Nephron (organoid): ENCODE results near the gene NDUFB6.
A peak's percentile ranks its signal among the peaks of the same experiment; 100 is the strongest.

Experiments
- H3K27ac Mint-ChIP-seq, 3 experiments: 2 replicates each; pipeline ENCODE4 v1.8.0; 2020; ENCODE audit warnings: mixed read lengths in 3 of 3, mild to moderate bottlenecking in 2 of 3, moderate library complexity in 1 of 3
- H3K27me3 Mint-ChIP-seq: 2 replicates; pipeline ENCODE4 v1.8.0; 2021; ENCODE audit warnings: low read depth, mild to moderate bottlenecking, moderate library complexity, mixed read lengths
- H3K36me3 Mint-ChIP-seq: 2 replicates; pipeline ENCODE4 v1.8.0; 2020; ENCODE audit warnings: low read depth, mixed read lengths
- H3K4me1 Mint-ChIP-seq: 2 replicates; pipeline ENCODE4 v1.8.0; 2020; ENCODE audit warnings: mixed read lengths
- H3K4me3 Mint-ChIP-seq, 3 experiments: 2 replicates each; pipeline ENCODE4 v1.8.0; 2020; ENCODE audit warnings: mild to moderate bottlenecking in 3 of 3, mixed read lengths in 3 of 3, moderate library complexity in 2 of 3
- H3K9me3 Mint-ChIP-seq: 2 replicates; pipeline ENCODE4 v1.8.0; 2020; ENCODE audit warnings: mixed read lengths
- TF ChIP-seq, protein P1 (sequence below), 3 experiments: fragments of 200-600 bp; sonication (generic); IDR thresholded peaks; one replicate each; pipeline ENCODE4 v1.5.0; 2021; ENCODE audit warnings: antibody characterized with exemption in 3 of 3; ENCODE audit not compliant: unreplicated experiment in 3 of 3

The NDUFB6 gene

DNA sequence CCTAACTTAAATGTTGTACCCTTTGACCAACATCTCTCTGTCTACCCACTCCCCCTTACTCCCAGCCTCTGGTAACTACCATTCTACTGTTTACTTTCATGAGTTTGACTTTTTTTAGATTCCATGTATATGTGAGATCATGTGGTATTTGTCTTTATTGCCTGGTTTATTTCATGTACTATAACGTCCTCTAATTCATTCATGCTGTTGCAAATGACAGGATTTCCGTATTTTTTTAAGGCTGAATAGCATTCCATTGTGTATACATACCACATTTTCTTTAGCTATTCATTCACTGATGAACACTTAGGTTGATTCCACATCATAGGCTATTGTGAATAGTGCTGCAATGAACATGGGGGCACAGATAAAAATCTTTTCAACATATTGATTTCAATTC, 11.8 kb upstream of the NDUFB6 start:
- Mint-ChIP-seq H3K9me3 (no peaks in the 10 kb centered on the region), H3K4me1 (peaks cover 20% of the 10 kb centered on the region), H3K27me3 (peaks cover 1% of the 10 kb centered on the region), H3K27ac (no peak overlapping the region), H3K4me3 (no peak overlapping the region), H3K36me3 (no peaks in the 10 kb centered on the region)
- TF ChIP-seq, protein P1, sequence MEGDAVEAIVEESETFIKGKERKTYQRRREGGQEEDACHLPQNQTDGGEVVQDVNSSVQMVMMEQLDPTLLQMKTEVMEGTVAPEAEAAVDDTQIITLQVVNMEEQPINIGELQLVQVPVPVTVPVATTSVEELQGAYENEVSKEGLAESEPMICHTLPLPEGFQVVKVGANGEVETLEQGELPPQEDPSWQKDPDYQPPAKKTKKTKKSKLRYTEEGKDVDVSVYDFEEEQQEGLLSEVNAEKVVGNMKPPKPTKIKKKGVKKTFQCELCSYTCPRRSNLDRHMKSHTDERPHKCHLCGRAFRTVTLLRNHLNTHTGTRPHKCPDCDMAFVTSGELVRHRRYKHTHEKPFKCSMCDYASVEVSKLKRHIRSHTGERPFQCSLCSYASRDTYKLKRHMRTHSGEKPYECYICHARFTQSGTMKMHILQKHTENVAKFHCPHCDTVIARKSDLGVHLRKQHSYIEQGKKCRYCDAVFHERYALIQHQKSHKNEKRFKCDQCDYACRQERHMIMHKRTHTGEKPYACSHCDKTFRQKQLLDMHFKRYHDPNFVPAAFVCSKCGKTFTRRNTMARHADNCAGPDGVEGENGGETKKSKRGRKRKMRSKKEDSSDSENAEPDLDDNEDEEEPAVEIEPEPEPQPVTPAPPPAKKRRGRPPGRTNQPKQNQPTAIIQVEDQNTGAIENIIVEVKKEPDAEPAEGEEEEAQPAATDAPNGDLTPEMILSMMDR (IDR thresholded peaks at IDR 0.05; ENCODE audit: unreplicated experiment in 3 of 3): no peak

DNA sequence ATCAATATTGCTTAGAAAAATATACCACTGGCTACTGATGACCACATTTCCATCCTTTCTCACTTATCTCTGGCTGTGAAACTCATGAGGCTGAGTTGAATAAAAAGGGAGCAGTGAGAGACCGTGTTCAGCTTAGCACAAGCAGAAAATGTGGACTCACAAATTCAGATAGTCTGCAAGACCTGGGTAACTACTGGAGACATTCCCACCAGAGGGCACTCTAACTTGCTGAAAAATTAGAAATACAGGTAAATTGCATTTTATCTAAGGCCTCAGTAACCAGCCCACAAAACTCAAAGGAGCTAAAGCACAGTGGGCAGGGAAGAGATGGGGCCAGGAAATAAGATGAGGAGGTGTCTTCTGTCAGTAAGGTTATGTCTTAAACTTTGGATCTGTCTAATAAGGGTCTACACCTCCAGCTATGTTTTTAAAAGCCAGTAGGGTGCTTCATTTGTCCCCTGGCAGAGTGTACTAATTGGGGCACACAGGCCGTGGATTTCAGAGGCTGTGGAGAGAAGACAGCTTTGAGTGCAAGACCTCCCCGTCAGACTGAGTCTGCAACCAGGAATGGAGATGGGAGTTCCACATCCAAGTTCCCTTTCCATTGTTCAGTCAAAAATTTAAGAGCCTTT, 8.7 kb upstream of the NDUFB6 start:
- TF ChIP-seq, protein P1 (IDR thresholded peaks at IDR 0.05; ENCODE audit: unreplicated experiment in 3 of 3): peak; percentile 58 to 66 (median 66)
- no peak overlapping the region for H3K4me3 Mint-ChIP-seq
- H3K9me3 Mint-ChIP-seq: no peaks in the 10 kb centered on the region

DNA sequence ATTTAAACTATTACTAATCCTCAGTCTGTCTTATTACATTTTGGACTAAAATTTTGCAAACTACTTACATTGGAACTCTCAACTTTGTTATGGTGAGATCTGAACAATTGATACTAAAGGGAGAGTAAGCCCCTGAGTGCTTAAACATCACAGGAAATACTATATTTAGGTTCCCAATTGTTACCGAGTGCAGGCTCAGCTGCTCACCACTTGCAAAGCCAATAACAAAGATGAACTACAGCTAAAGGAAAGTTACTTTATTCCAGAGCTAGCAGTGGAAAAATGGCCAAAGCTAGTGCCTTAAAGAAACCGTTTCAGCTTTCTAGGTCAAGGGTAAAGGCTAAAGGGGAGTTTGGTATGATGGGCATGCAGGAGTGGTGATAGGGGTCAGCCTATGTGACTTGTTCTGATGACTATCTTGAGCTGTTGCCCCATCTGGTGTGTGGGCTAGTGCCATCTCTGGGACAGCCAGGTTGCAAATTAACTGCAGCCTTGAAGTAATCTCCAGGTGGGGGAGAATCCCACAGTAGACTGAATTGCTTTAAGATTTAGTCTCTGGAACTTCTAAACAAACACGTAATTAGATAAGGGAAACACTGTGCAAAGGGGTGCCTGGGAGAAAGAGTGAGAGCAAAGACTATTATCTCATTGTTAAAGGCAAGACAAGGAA, 7.8 kb upstream of the NDUFB6 start:
- Mint-ChIP-seq H3K27me3 (peaks cover 9% of the 10 kb centered on the region), H3K4me1 (peaks cover 14% of the 10 kb centered on the region), H3K9me3 (no peaks in the 10 kb centered on the region), H3K4me3 (no peak overlapping the region), H3K27ac (no peak overlapping the region), H3K36me3 (no peaks in the 10 kb centered on the region)
- TF ChIP-seq, protein P1 (IDR thresholded peaks at IDR 0.05; ENCODE audit: unreplicated experiment in 3 of 3): no peak

More for the DNA sequence above, 8.7 kb upstream of the NDUFB6 start:
- H3K27me3 Mint-ChIP-seq: peaks cover 9% of the 10 kb centered on the region
- H3K4me1 Mint-ChIP-seq: peaks cover 14% of the 10 kb centered on the region
- no peaks in the 10 kb centered on the region for H3K36me3 Mint-ChIP-seq
- H3K27ac Mint-ChIP-seq: peak overlapping the region in 1 of 3 experiments; percentile 48

DNA sequence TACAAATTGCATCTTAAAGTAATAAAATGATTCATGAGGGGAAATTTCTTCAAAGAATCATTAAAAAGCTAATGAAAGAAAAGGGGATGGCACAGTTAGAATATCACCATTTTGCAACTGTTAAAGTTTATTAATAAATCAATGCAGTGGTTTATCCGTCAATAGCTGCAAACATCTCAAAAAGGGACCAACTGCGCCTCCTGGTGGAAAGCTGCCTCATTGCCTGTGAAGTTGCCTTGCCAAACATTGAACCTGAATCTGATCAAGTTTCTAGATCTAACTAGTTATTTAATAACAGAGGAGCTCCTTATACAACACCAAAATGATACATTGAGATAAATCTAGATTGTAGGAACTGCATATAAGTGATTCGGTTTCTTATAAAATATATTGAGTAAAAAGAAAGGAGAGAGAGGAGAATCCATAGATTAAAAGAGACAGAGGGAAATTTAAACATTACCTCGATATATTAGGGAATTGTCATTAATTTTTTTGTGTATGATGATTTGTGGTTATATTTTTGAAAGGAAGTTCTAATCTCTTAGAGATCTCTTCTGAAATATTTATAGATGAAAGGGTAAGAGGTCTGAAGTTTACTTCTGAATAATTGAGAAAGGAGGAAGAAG, 6.9 kb upstream of the NDUFB6 start:
- Mint-ChIP-seq H3K27ac (no peak overlapping the region), H3K9me3 (no peaks in the 10 kb centered on the region), H3K4me3 (no peak overlapping the region), H3K36me3 (no peaks in the 10 kb centered on the region), H3K27me3 (peaks cover 9% of the 10 kb centered on the region), H3K4me1 (peaks cover 14% of the 10 kb centered on the region)
- TF ChIP-seq, protein P1 (IDR thresholded peaks at IDR 0.05; ENCODE audit: unreplicated experiment in 3 of 3): peak; percentile 90 to 96 (median 91)

DNA sequence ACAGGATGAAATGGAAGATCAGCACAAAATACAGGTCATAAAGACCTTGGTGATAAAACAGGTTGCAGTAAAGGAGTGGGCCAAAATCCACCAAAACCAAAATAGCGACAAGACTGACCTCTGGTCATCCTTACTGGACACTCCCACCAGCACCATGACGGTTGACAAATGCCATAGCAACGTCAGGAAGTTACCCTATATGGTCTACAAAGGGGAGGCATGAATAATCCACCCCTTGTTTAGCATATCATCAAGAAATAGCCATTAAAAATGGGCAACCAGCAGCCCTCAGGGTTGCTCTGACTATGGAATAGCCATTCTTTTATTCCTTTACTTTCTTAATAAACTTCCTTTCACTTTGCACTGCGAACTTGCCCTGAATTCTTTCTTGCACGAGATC, 6.0 kb upstream of the NDUFB6 start:
- Mint-ChIP-seq H3K36me3 (no peaks in the 10 kb centered on the region), H3K27ac (no peak overlapping the region), H3K4me1 (peaks cover 14% of the 10 kb centered on the region), H3K4me3 (no peak overlapping the region), H3K27me3 (peaks cover 9% of the 10 kb centered on the region), H3K9me3 (no peaks in the 10 kb centered on the region)
- TF ChIP-seq, protein P1 (IDR thresholded peaks at IDR 0.05; ENCODE audit: unreplicated experiment in 3 of 3): no peak
